GM19468 (cell line): ENCODE data around the gene ACTG1.

Experiments used
- ATAC-seq: cut with Tn5 transposase; IDR thresholded peaks from one replicate; pipeline ENCODE4 v1.9.1; 2021; ENCODE audit warnings: mild to moderate bottlenecking, moderate library complexity, moderate number of reproducible peaks; ENCODE audit not compliant: unreplicated experiment; ENCODE audit errors: extremely low read depth

Gene ACTG1

GRCh38 chr17:81518785-81519283 is 6.2 kb upstream of the ACTG1 start:
- ATAC-seq: no peak

GRCh38 chr17:81518113-81518784 is 5.7 kb upstream of the ACTG1 start:
- no peak for ATAC-seq

GRCh38 chr17:81517339-81518112 is 4.9 kb upstream of the ACTG1 start:
- ATAC-seq: no peak

GRCh38 chr17:81517009-81517338 is 4.4 kb upstream of the ACTG1 start:
- no peak for ATAC-seq

GRCh38 chr17:81516439-81516838 is 3.8 kb upstream of the ACTG1 start:
- ATAC-seq: no peak

GRCh38 chr17:81515530-81516041 is 3.0 kb upstream of the ACTG1 start:
- no peak for ATAC-seq

- ATAC-seq: no peak
Observed at GRCh38 chr17:81514739-81515529, 2.3 kb upstream of the ACTG1 start.

GRCh38 chr17:81514489-81514738 is 1.8 kb upstream of the ACTG1 start:
- no peak for ATAC-seq

GRCh38 chr17:81513753-81514488 is 1.3 kb upstream of the ACTG1 start:
- ATAC-seq: no peak

- ATAC-seq: no peak
Observed at GRCh38 chr17:81513372-81513752, 763 bp upstream of the ACTG1 start.

- no peak for ATAC-seq
Observed at GRCh38 chr17:81511804-81512561, 616 bp downstream of the ACTG1 start.

- ATAC-seq: no peak
Observed at GRCh38 chr17:81511554-81511803, 1.1 kb downstream of the ACTG1 start.

GRCh38 chr17:81510785-81511553 is 1.6 kb downstream of the ACTG1 start:
- ATAC-seq: no peak

GRCh38 chr17:81509972-81510784 is 2.4 kb downstream of the ACTG1 start:
- no peak for ATAC-seq

- no peak for ATAC-seq
Observed at GRCh38 chr17:81509207-81509971, 3.2 kb downstream of the ACTG1 start.

GRCh38 chr17:81508639-81509206 is 3.9 kb downstream of the ACTG1 start:
- ATAC-seq: no peak

GRCh38 chr17:81503619-81504018 is 9.0 kb downstream of the ACTG1 start:
- ATAC-seq: no peak
